H9 (cell line): ENCODE results near the gene LINGO3. TPM values are rescaled to one million over a fixed set of nuclear protein-coding genes. Genes with fewer than 3 reads are reported as not detected.

ENCODE experiments used
- DNase-seq: peaks from one replicate; pipeline ENCODE4 v3.0.0-alpha.2; 2017
- H2AFZ ChIP-seq: one replicate; pipeline ENCODE4 v1.6.1; 2013; ENCODE audit warnings: mild to moderate bottlenecking, low read length, control low read depth, moderate library complexity
- H2AK5ac ChIP-seq: 2 replicates; pipeline ENCODE4 v1.6.1; 2013; ENCODE audit warnings: low read length, control low read depth, mixed read lengths; ENCODE audit not compliant: insufficient read length
- H2BK120ac ChIP-seq: one replicate; pipeline ENCODE4 v1.6.1; 2013; ENCODE audit warnings: low read depth, mild to moderate bottlenecking, low read length, control low read depth, inconsistent platforms; ENCODE audit not compliant: poor library complexity, severe bottlenecking
- H2BK12ac ChIP-seq: 2 replicates; pipeline ENCODE4 v1.6.1; 2013; ENCODE audit warnings: low read length, control low read depth, mixed read lengths, low read depth; ENCODE audit not compliant: insufficient read length
- H2BK15ac ChIP-seq: 2 replicates; pipeline ENCODE4 v1.6.1; 2013; ENCODE audit warnings: low read depth, low read length, control low read depth
- H2BK20ac ChIP-seq: one replicate; pipeline ENCODE4 v1.6.1; 2013; ENCODE audit warnings: low read depth, mild to moderate bottlenecking, low read length, control low read depth, inconsistent platforms; ENCODE audit not compliant: poor library complexity, severe bottlenecking
- H2BK5ac ChIP-seq: 2 replicates; pipeline ENCODE4 v1.6.1; 2013; ENCODE audit warnings: low read length, control low read depth, mixed read lengths; ENCODE audit not compliant: insufficient read length
- H3K14ac ChIP-seq: 2 replicates; pipeline ENCODE4 v1.6.1; 2013; ENCODE audit warnings: low read length, control low read depth; ENCODE audit not compliant: insufficient read depth
- H3K18ac ChIP-seq: 2 replicates; pipeline ENCODE4 v1.6.1; 2013; ENCODE audit warnings: low read depth, mild to moderate bottlenecking, mixed read lengths, low read length, control low read depth; ENCODE audit not compliant: insufficient read length
- H3K23ac ChIP-seq: 2 replicates; pipeline ENCODE4 v1.6.1; 2013; ENCODE audit warnings: low read length, control low read depth, mixed read lengths, low read depth; ENCODE audit not compliant: insufficient read length
- H3K23me2 ChIP-seq: 2 replicates; pipeline ENCODE4 v1.6.1; 2013; ENCODE audit warnings: low read depth, mild to moderate bottlenecking, mixed read lengths, low read length, control low read depth; ENCODE audit not compliant: insufficient read length, poor library complexity, severe bottlenecking
- H3K27ac ChIP-seq: 2 replicates; pipeline ENCODE4 v1.5.1; 2013; ENCODE audit warnings: low read length, control low read depth, mixed read lengths, low read depth; ENCODE audit not compliant: insufficient read length
- H3K27me3 ChIP-seq: 2 replicates; pipeline ENCODE4 v1.6.1; 2013; ENCODE audit warnings: low read length, control low read depth, inconsistent platforms; ENCODE audit not compliant: insufficient read depth
- H3K4ac ChIP-seq: 2 replicates; pipeline ENCODE4 v1.6.1; 2013; ENCODE audit warnings: low read depth, mild to moderate bottlenecking, control low read depth, inconsistent platforms, low read length, moderate library complexity
- H3K4me1 ChIP-seq: 2 replicates; pipeline ENCODE4 v1.6.1; 2013; ENCODE audit warnings: low read length, control low read depth, inconsistent platforms; ENCODE audit not compliant: insufficient read depth
- H3K4me2 ChIP-seq: 2 replicates; pipeline ENCODE4 v1.6.1; 2013; ENCODE audit warnings: low read length, control low read depth, mixed read lengths; ENCODE audit not compliant: insufficient read length, insufficient read depth
- H3K56ac ChIP-seq: 2 replicates; pipeline ENCODE4 v1.6.1; 2013; ENCODE audit warnings: low read depth, mild to moderate bottlenecking, mixed read lengths, low read length, control low read depth; ENCODE audit not compliant: insufficient read length
- H3K79me1 ChIP-seq: 2 replicates; pipeline ENCODE4 v1.6.1; 2013; ENCODE audit warnings: low read depth, mild to moderate bottlenecking, moderate library complexity, low read length, control low read depth, inconsistent platforms; ENCODE audit not compliant: insufficient read depth, poor library complexity, severe bottlenecking
- H3K79me2 ChIP-seq: 2 replicates; pipeline ENCODE4 v1.6.1; 2013; ENCODE audit warnings: low read length, control low read depth, inconsistent platforms; ENCODE audit not compliant: insufficient read depth
- H3K9ac ChIP-seq: 2 replicates; pipeline ENCODE4 v1.6.1; 2013; ENCODE audit warnings: low read length, control low read depth, mixed read lengths; ENCODE audit not compliant: insufficient read length; ENCODE audit errors: extremely low read depth
- H3K9me3 ChIP-seq: one replicate; pipeline ENCODE4 v1.6.1; 2013; ENCODE audit warnings: low read depth, low read length, inconsistent platforms; ENCODE audit not compliant: control insufficient read depth
- H3T11ph ChIP-seq: one replicate; pipeline ENCODE4 v1.6.1; 2013; ENCODE audit warnings: mild to moderate bottlenecking, low read length, control low read depth, inconsistent platforms
- H4K20me1 ChIP-seq: one replicate; pipeline ENCODE4 v1.6.1; 2013; ENCODE audit not compliant: control insufficient read depth, insufficient read length, insufficient read depth
- H4K5ac ChIP-seq: 2 replicates; pipeline ENCODE4 v1.6.1; 2013; ENCODE audit warnings: low read depth, mild to moderate bottlenecking, mixed read lengths, low read length, control low read depth; ENCODE audit not compliant: insufficient read length
- H4K8ac ChIP-seq: replicated peaks from 2 replicates; pipeline ENCODE4 v1.6.1; 2013; ENCODE audit warnings: low read length, control low read depth, mixed read lengths, low read depth; ENCODE audit not compliant: insufficient read length
- H4K91ac ChIP-seq: 2 replicates; pipeline ENCODE4 v1.6.1; 2013; ENCODE audit warnings: low read depth, mild to moderate bottlenecking, moderate library complexity, mixed read lengths, low read length, control low read depth; ENCODE audit not compliant: insufficient read length
- H3K27ac Mint-ChIP-seq, 3 experiments: 2 replicates in 2 of 3; 3 replicates in 1 of 3; pipeline ENCODE4 v1.8.0; 2020 to 2021; ENCODE audit warnings: mixed read lengths in 3 of 3, mild to moderate bottlenecking in 1 of 3, moderate library complexity in 1 of 3
- H3K27me3 Mint-ChIP-seq: 2 replicates; pipeline ENCODE4 v1.8.0; 2021; ENCODE audit warnings: low read depth, mild to moderate bottlenecking, moderate library complexity, mixed read lengths
- H3K36me3 Mint-ChIP-seq, 3 experiments: 2 replicates in 2 of 3; 3 replicates in 1 of 3; pipeline ENCODE4 v1.8.0; 2020 to 2021; ENCODE audit warnings: low read depth in 3 of 3, mixed read lengths in 3 of 3; ENCODE audit not compliant: insufficient read depth in 1 of 3
- H3K4me1 Mint-ChIP-seq, 2 experiments: 2 replicates each; pipeline ENCODE4 v1.8.0; 2020; ENCODE audit warnings: mixed read lengths in 2 of 2
- H3K4me3 Mint-ChIP-seq, 2 experiments: 2 replicates in 1 of 2; 3 replicates in 1 of 2; pipeline ENCODE4 v1.8.0; 2020 to 2021; ENCODE audit warnings: mild to moderate bottlenecking in 2 of 2, mixed read lengths in 2 of 2, moderate library complexity in 1 of 2
- H3K9me3 Mint-ChIP-seq, 2 experiments: 2 replicates in 1 of 2; 3 replicates in 1 of 2; pipeline ENCODE4 v1.8.0; 2020; ENCODE audit warnings: mild to moderate bottlenecking in 2 of 2, mixed read lengths in 2 of 2, moderate library complexity in 1 of 2
- CTCF ChIP-seq: fragments of 200-600 bp; sonication (generic); conservative IDR thresholded peaks from 3 replicates; pipeline ENCODE4 v1.8.0; 2021; ENCODE audit warnings: antibody characterized with exemption, mild to moderate bottlenecking
- WGBS: extraction: QIAGEN DNeasy Blood & Tissue Kit; methylation state at CpG from one replicate; pipeline ENCODE4 v1.1.7; 2013; ENCODE audit warnings: missing lambda C conversion rate, low lambda C conversion rate, mixed read lengths; ENCODE audit not compliant: insufficient read length; ENCODE audit errors: extremely low coverage; 5-methylcytosine and 5-hydroxymethylcytosine counted together
- total RNA-seq: library from RNA; stranded (reverse); gene quantifications from 2 replicates; pipeline ENCODE4 v1.2.1, GENCODE V29; 2021

LINGO3 gene
- total RNA-seq, 1 experiment from 2014 or later: 0.28 TPM

DNA sequence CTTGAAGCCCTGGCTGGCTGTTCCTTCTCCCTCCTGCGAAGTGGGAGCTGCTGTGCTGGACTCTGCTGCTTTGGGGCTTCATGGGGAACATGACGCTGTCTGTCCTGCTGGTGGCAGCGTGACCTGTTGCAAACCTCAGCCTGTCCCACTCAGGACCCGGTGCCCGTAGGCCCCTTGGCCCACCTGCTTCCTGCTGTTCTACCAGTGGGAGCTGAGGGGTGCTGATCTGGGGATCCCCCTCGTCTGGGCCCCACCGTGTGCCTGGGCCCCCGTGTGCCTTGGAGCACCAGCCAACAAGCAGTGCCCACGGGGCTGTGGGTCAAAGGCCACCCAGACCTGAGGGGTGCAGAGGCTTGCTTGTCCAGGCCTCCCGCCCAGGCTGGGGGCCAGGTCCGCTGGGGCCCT, 25.9 kb upstream of the LINGO3 start:
- Histone ChIP-seq H2BK120ac (no peak overlapping the region), H4K8ac (no peak overlapping the region), H3K56ac (no peak overlapping the region), H3K9me3 (no peaks in the 10 kb centered on the region), H2AFZ (no peak overlapping the region), H3K4me2 (no peak overlapping the region), H3K23me2 (peaks cover 9% of the 10 kb centered on the region), H4K5ac (no peak overlapping the region), H4K20me1 (peaks cover 5% of the 10 kb centered on the region), H2BK15ac (no peak overlapping the region), H3K4me1 (peaks cover 5% of the 10 kb centered on the region; the same call in 1 of the 2 replicates), H3K18ac (no peak overlapping the region), H3K14ac (no peak overlapping the region), H3K9ac (no peak overlapping the region), H2BK5ac (no peak overlapping the region), H3K79me1 (peaks cover 2% of the 10 kb centered on the region), H3T11ph (no peak overlapping the region), H4K91ac (no peak overlapping the region), H2BK20ac (no peak overlapping the region), H2AK5ac (no peak overlapping the region), H3K79me2 (peaks cover 7% of the 10 kb centered on the region; the same call in 1 of the 2 replicates), H2BK12ac (no peak overlapping the region), H3K27ac (no peak overlapping the region), H3K23ac (no peak overlapping the region), H3K27me3 (no peaks in the 10 kb centered on the region), H3K4ac (no peak overlapping the region)
- peak overlapping the region in 1 of 2 experiments; percentile 18; a peak in 1 of 5 replicates for H3K4me3 Mint-ChIP-seq
- peaks cover 3 to 6% of the 10 kb centered on the region in 2 experiments; a peak in 4 of 5 replicates for H3K9me3 Mint-ChIP-seq
- H3K36me3 Mint-ChIP-seq: peaks cover 4 to 19% (median 7%) of the 10 kb centered on the region in 3 experiments
- peaks cover 26 to 46% of the 10 kb centered on the region in 2 experiments for H3K4me1 Mint-ChIP-seq
- peak; percentile 39; the same call in 2 of the 3 replicates for TF ChIP-seq CTCF
- DNase-seq: no peak
- H3K27me3 Mint-ChIP-seq: peaks cover 1% of the 10 kb centered on the region; the same call in 1 of the 2 replicates
- peak overlapping the region; percentile 75 to 94 (median 91); a peak in 6 of 7 replicates for H3K27ac Mint-ChIP-seq
- no CpG with 5 or more reads among the region's 11 CpGs for WGBS
